A204.1 (cell line): ENCODE data around the gene C3orf80.
"Not testable (repeated sequence)": the region's sequence is repeated elsewhere in the genome, so short reads cannot be mapped to it uniquely, and the experiment has no call there.

ENCODE experiments used
- FAIRE-seq: peaks from 2 replicates; lab custom pipeline; 2012; peaks lifted over from hg19 to GRCh38; lab: Jason Lieb, UNC

The C3orf80 gene

DNA sequence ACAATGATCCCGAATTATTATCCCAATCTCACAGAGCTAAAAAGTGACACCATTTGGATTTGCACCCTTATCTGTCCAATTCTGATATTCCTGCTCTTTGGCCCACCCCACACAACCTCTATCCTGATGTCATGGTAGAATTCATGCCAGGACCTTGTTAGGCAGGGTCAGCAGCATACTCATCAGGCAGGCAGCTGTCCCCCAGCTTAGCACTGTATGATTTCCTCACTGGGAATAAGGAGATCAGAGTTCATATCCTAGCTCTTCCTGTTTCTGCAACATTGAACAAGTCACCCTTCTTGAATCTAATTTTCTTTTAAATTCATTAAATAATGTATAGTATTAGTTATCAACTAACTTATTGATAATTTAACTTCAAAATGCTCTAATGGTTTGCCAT lies 12.0 kb upstream of the C3orf80 start:
- FAIRE-seq: no peak

DNA sequence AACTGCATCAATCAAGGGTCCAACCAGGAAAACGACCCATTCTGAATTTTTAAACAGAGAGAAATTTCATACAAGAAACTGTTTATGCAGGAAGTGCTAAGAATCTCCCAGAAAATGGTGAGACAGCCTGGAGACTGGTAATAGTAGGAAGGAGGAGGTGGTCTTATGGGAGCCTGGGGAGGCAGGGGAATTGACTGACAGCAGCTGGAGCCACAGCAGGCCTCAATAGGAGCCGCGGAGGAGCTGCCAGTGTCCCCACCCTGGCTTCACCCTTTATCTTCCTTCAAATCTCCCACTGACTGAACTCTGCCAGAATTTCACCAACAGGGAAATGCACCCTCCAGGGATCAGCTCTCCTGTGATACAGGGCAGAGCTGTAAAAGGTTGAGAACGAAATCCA lies 7.5 kb upstream of the C3orf80 start:
- FAIRE-seq: no peak

DNA sequence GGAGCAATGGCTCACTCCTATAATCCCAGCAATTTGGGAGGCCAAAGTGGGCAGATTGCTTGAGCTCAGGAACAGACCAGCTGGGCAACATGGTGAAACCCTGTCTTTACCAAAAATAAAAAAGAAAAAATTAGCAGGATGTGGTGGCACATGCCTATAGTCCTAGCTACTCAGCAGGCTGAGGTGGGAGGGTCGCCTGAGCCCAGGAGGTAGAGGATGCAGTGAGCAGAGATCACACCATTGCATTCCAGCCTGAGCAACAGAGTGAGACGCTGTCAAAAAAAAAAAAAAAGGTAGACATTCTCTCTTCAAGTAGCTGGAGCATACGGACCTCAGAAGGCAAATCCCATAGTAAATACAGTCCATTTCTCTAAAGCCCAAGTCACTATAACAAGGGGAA lies 7.1 kb upstream of the C3orf80 start:
- no peak for FAIRE-seq

DNA sequence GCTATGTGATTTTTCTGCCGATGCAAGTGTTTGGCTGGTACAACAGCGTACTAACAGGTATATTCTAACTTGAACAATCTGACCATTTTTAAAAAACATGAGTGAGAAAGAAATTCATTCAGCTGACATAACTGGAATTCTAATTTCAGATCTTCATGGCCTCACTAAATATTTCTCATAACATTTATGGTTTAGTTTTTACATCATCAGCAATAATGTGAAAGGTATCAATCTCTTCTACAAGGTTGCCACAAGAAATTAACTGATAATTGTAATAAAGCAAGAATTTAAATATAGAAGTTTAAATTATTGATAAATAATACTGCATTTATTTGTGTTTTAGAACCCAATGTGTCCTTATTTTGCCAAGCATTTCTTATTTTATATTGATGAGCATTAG lies 5.2 kb upstream of the C3orf80 start:
- no peak for FAIRE-seq

DNA sequence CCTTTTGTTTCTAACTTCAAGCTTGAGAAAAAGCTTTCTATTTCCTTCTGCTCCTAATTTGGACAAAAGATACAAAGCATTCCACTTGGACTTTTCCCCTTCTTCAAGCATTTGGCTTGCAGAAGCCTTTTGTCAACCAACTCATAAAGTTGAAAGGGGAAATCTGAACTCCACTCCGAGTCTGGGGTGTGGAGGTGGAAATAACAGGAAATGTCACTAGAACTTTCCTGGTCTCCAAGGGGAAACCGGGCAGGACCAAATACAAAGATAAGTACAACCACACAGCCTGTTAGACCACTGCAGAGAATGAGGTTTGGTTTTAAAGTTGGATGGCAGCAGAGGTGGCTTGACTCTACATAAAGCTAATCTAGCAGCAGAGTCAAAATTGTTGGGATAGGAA lies 4.2 kb upstream of the C3orf80 start:
- FAIRE-seq: no peak

DNA sequence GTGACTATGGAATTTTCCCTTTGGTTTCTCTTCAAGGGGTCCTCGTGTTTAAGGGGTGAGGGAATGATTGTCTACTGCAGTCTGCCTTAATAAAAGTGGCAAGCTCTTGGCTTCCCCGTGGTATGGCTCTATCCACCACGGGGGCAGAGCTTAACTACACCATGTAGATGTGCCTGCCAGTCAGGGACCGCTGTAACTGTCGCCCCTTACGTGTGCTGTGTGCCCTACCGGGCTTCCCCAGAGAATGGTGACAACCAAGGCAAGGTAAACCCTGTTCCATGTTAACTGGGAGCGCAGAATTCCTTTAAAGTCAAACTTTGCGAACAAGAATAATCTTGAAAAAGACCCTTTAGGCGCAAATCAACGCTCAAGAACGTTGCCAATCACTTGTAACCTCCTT lies 966 bp upstream of the C3orf80 start:
- FAIRE-seq: no peak

DNA sequence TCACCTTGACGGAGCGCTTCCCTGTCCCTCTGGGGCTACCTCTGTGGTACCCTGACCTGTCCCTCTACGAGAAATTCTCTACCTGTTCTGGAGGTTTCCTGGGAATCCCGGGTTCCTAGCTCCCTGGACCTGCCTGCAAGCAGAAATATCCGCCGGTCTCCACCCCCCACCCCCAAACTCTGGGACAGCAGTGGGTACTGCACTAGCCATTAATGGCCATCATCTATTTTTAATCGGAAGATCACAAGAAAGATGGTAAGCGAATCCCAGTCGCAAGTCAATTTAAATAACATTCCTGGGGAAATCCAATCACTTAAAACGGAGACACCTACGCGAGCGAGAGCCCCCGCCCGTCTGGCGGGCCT lies 429 bp upstream of the C3orf80 start:
- no peak for FAIRE-seq

DNA sequence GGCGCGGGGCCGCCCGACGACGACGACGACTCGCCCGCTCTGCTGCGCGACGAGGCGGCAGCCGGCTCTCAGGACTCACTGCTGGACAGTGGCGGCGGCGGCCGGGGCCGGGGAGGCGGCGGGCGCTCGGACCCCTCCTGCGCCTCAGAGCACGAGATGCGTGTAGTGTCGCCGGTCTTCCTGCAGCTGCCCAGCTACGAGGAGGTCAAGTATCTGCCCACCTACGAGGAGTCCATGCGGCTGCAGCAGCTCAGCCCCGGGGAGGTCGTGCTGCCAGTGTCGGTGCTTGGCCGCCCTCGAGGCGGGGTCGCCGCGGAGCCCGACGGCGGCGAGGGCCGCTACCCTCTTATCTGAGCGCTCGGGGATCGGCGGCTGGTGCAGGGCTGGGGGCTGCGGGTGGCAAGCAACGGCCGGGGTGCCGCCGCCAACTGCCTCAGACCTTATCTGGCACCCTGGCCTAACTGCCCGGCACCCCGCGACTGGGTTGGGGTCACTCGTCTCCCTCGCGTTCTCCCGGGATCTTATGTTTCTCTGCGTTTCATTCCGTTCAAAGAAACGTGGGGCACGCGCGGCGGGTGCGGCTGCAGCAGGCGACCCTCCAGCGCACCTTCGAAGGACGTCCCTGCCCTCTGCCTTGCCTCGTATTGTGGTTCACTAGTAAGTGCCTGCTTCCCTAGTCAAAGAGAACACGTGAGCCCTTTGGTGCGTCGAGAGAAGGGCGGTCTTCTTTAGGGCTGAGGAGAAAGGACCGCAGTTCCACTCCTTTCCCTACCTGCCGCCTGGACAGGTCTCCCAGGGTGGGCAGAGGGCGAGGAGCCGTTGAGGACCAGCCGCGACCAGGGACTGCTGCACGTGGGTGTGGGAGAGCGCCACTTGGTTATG lies 1.0 kb downstream of the C3orf80 start:
- FAIRE-seq: no peak

DNA sequence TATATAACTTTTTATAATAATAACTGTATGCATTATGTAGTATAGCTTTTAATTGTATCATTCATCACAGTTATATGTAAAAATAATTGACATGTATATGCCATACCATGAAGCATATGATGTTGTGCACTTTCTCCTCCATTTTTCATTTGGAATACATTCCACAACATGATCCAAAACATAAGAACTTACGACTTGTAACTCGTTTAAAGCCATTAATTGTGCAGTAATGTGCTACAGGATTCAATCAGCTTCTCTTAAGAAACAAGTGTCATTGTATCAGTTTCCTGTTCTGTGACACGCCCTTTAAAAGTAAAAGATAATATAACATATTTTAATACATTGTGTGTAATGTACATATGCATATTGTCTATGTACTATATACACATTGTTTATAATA lies 2.2 kb downstream of the C3orf80 start:
- no peak for FAIRE-seq

DNA sequence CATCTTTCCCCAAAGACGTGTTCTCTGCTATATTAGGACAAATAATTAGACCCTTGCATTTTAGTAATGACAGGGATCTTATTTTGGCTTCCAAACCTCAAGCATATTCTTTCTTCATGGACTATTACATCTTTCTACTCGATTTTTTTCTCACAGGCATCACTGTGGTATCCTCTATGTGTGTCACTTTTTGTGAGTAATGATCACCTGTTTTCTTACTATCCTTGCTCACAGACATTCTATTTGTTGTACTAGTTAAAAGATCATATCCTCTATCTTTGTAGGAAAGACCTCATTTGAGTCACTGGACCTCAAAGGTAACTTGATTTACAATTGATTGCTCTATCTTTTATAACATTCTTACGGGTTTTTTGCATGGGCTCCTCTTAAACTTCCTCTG lies 6.8 kb downstream of the C3orf80 start:
- FAIRE-seq: no peak

DNA sequence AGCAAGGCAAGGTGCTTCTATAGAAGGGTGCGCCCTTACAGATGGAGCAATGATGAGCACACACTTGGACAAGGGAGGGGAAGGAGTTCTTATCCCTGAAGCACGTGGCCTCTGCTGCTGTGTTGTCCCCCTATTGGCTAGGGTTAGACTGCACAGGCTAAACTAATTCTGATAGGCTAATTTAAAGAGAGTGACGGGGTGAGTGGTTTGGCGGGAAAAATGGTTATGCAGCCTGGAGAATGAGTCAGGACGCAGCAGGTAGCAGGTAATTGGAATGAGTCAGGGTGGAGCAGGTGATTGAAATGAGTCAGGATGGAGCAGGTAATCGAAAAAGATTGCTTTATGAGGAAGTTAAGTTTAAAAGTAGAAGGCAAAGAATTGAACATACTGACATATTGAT lies 15.5 kb downstream of the C3orf80 start:
- not testable (repeated sequence) for FAIRE-seq

DNA sequence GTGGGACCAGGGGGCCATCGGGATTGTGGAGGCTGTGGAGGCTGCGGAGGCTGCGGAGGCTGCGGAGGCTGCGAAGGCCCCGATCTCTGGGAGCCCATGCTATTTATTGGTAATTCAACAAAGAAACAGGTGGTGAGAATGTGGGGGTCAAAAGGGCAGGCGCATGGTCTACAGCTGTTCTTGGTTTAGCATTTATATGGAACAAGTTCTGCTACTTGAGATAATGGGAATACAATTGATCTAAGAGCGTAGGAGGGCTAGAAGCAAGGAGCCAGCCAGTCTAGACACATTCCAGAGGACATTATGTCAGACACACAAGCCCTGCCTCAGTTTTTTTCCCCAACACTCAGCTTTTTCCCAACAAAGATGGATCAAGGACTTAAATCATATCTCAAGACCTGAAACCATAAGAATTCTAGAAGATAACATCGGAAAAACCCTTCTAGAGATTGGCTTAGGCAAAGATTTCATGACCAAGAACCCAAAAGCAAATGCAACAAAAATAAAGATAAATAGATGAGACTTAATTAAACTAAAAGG lies 20.1 kb downstream of the C3orf80 start:
- FAIRE-seq: no peak

DNA sequence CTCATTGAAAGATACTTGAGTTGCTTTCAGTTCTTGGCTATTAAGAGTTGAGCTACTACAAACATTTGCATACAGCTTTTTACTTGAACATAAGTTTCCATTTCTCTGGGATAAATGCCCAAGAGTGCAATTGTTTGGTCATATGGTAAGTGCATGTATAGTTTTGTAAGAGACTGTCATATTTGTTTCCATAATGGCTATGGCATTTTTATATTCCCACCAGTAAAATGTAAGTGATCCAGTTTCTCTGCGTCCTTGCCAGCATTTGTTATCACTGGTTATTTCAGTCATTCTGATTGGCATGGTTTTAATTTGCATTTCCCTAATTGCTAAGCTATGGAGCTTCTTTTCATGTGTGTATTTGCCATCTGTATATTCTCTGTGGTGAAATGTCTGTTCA lies 22.5 kb downstream of the C3orf80 start:
- no peak for FAIRE-seq

DNA sequence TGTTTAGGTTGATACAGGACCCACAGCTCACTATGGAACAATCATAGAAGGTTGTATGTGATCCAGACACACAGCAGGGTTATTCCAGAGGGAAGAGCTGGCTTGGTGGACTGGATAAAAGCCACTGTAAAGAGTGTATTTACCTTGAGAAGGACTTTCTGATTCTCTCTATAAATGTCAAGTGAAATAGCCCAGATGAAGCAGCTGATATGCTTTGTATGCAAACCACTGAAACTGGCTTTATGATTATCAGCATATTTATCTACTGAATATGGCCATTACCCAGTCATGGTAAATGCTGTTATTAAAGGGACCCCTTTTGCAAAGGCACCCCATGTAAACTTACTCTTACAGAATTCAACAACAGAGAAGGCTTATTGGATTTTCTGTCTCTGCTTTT lies 28.1 kb downstream of the C3orf80 start:
- no peak for FAIRE-seq

DNA sequence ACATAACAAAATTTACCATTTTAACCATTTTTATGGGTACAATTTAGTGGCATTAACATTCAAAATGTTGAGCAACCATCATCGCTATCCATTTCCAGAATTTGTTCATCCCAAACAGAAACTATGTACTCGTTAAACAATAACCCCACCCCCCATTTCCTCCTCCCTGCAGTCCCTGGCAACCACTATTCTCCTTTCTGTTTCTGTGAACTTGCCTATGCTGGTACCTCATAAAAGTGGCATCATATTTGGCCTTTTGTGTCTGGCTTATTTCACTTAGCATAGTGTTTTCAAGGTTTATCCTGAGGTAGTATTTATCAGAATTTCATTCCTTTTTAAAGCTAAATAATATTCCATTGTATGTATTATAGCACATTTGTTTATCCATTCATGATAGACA lies 32.4 kb downstream of the C3orf80 start:
- FAIRE-seq: no peak

DNA sequence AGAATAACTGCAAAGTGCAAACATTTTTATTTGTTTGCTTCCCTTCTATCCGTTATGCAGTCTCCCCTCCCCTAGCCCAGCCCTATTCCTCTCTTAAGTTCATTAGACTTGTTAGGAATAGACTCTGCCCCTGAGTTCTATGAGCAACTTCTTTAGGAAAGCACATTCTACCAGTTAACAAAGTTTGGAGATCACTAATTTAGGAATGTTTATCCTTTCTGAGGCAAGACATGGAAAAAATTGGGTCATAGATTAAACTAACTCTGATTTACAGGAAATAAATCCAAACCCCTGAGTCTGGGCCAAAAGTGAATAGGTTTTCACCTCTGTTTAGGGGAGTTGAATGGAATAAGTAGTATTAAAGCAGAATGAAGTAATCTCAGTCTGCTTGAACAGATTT lies 34.4 kb downstream of the C3orf80 start:
- FAIRE-seq: no peak

DNA sequence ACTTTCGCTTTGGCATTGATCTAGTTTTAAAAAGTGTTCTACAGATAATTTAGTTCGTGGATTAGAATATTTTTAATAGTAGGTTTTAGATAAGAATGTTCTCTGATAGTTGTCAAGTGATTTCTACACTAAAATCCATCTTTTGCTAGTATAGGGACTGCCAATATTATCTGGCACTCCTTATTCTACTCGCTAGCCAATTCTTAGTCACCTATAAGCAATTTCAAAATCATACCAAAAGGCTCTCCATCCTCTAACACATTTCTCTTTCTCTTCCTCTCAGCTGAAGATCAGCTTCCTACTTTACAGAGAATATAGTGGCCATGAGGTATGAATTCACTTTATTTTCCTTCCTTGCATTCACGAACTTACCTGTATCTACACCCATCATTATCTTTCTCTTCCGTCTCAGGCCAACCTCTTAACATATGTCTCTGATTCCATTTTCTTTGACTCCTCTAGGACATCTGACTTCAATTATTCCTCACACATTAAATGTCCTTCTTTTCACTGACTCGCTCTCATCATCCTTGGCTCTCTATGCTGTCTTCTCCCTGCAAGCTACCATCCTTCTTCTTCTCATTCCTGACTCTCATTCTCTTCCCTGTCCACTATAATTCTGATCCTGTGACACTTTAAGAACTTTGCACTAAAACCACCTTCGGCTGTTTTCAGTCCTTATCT lies 35.5 kb downstream of the C3orf80 start:
- no peak for FAIRE-seq

DNA sequence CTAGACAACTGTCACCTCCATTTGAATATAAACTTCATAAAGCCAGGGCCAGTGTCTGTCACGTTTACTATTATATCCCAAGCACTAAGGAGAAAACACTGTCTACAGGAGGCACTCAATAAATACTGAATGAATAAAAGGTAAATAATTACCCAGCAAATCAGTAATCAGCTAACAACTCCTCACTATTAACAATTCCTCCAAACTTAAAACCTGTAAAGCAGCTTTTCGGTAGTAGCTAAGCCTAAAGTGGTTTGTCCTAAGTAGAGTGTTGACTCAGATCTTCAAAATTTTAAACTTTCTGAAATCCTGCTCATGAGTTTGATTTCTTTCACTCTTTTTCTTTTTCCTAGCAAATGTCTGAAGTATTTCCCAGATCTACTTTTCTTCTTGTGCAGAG lies 39.9 kb downstream of the C3orf80 start:
- no peak for FAIRE-seq
